GM20000 (cell line): ENCODE results near the gene ST6GALNAC6.
"Not testable (repeated sequence)": the region's sequence is repeated elsewhere in the genome, so short reads cannot be mapped to it uniquely, and the experiment has no call there.

Experiments used
- DNase-seq: peaks from one replicate; pipeline ENCODE4 v3.0.0; 2012; ENCODE audit warnings: low spot score
- CTCF ChIP-seq: IDR thresholded peaks from 2 replicates; pipeline ENCODE4 v1.5.1; 2012; ENCODE audit warnings: mild to moderate bottlenecking, control low read depth; ENCODE audit errors: extremely low read depth, missing control alignments

ST6GALNAC6 gene

GRCh38 chr9:127874301-127875221 lies 24.8 kb downstream of the ST6GALNAC6 start:
- DNase-seq, result no peak
- TF ChIP-seq CTCF, result no peak

- no peak for DNase-seq
Observed at GRCh38 chr9:127873886-127874285, 25.5 kb downstream of the ST6GALNAC6 start.

GRCh38 chr9:127873223-127873691 lies 26.1 kb downstream of the ST6GALNAC6 start:
- no peak for TF ChIP-seq CTCF
- DNase-seq, result no peak

More at GRCh38 chr9:127873886-127874285, 25.5 kb downstream of the ST6GALNAC6 start:
- no peak for TF ChIP-seq CTCF

- no peak for TF ChIP-seq CTCF
- no peak for DNase-seq
Observed at GRCh38 chr9:127872369-127873222, 26.8 kb downstream of the ST6GALNAC6 start.

GRCh38 chr9:127871531-127871930 lies 27.9 kb downstream of the ST6GALNAC6 start:
- DNase-seq, result no peak
- TF ChIP-seq CTCF, result no peak

GRCh38 chr9:127870887-127871286 lies 28.5 kb downstream of the ST6GALNAC6 start:
- no peak for TF ChIP-seq CTCF
- no peak for DNase-seq

GRCh38 chr9:127870153-127870491 lies 29.3 kb downstream of the ST6GALNAC6 start:
- not testable (repeated sequence) for DNase-seq
